GM19193 (cell line): ENCODE measurements around the gene SGMS1.

Experiments used
- POLR2A ChIP-seq: IDR thresholded peaks from 4 replicates; pipeline ENCODE4 v1.6.1; 2011; ENCODE audit not compliant: insufficient read depth, insufficient read length; ENCODE audit errors: extremely low read depth

The SGMS1 gene

DNA sequence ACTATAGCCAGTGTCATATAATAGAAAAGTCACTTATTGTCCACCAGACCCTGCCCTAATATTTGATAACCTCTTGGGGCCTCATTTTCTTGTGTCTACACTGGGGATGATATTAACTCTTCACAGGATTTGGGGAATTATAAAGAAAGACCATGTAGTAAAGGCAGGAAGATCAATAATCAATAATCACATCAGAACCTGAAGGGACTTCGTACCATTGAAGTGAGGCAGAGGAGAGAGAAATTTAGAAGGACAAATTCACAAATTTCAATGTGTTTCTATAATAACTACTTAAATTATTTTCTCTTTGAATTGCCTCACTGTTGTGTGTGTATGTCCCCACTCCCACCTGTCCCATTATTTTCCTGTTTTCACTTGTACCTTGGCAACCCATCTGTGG lies 10.7 kb upstream of the SGMS1 start:
- TF ChIP-seq POLR2A: no peak

GRCh38 chr10:50631052-50631451 lies 7.3 kb upstream of the SGMS1 start:
- TF ChIP-seq POLR2A: no peak

GRCh38 chr10:50629495-50630122 lies 5.9 kb upstream of the SGMS1 start:
- no peak for TF ChIP-seq POLR2A

DNA sequence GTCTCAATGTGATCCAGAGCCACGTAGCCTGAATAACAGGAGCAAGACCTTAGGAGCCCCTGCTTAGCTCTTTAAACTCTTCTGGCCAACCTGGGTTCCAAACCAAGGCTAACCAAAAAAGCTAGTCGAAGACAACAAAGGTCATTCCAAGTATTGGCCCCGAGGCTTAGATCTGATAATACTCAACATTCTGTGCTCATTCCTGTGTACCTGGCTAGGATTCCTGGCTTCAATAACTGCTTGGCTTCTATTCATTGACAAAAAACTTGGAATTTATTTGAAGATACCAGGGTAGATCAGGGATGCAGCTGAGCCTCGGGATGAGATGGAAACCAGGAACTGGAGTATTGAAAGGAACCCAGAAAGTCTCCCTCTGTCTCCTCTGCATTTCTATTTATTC lies 4.1 kb upstream of the SGMS1 start:
- no peak for TF ChIP-seq POLR2A

GRCh38 chr10:50627443-50627842 lies 3.7 kb upstream of the SGMS1 start:
- TF ChIP-seq POLR2A: no peak

DNA sequence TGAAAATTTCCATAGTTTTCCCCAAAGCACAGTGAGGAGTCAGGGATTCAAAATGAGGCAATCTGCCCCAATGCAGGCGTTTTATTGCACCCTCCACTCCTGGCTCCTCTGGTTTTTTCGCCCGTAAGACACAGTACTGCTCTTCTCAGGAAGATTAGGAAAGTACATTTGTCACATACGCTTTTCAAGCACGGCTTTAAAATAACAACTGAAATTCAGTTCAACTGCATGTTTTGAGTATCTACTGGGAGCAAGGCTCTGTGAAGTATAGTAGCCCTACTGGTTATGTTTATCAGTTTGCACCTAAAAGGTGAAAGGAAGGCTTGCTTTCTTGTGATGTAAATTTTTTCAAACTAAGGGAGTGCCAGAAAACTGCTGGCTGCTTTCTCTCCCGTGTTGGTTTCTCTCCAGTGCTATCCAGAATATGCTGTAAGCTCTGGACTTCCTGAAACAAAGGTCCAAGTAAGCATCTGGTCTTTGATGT lies 1.9 kb upstream of the SGMS1 start:
- TF ChIP-seq POLR2A: no peak

GRCh38 chr10:50624866-50625501 lies 1.2 kb upstream of the SGMS1 start:
- TF ChIP-seq POLR2A: peak; percentile 75

- TF ChIP-seq POLR2A: no peak
These were observed 683 bp upstream of the SGMS1 start for GRCh38 chr10:50624413-50624865.

GRCh38 chr10:50622706-50623662 lies 772 bp downstream of the SGMS1 start:
- TF ChIP-seq POLR2A: no peak

GRCh38 chr10:50621968-50622705 lies 1.6 kb downstream of the SGMS1 start:
- TF ChIP-seq POLR2A: no peak

- TF ChIP-seq POLR2A: no peak
These were observed 2.9 kb downstream of the SGMS1 start for GRCh38 chr10:50620899-50621298.

GRCh38 chr10:50619882-50620281 lies 3.9 kb downstream of the SGMS1 start:
- TF ChIP-seq POLR2A: no peak

GRCh38 chr10:50619166-50619565 lies 4.6 kb downstream of the SGMS1 start:
- TF ChIP-seq POLR2A: no peak

GRCh38 chr10:50618624-50619023 lies 5.1 kb downstream of the SGMS1 start:
- TF ChIP-seq POLR2A: no peak

DNA sequence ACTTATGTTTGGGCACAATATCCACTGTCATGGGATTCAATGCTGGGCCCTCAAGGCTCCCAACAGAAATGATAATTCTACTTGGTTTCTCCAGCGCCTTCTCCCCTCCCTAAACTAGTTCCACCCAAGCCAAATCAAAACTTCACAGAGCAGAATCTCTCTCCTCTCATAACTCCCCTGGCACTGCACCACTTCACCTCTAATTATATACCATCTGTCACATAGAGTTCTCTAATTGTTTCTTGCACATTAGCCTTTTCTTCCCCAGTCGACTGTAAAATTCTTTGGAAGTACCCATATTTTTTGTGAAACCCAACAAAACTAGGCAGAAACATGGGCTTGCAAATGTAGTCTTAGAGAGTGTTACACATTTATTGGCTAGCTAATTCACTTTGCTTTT lies 8.1 kb downstream of the SGMS1 start:
- TF ChIP-seq POLR2A: no peak
